T-cell (primary cell): ENCODE measurements around the gene HECTD1. TPM values are rescaled to one million over a fixed set of nuclear protein-coding genes. Genes with fewer than 3 reads are reported as not detected.
A peak's percentile ranks its signal among the peaks of the same experiment; 100 is the strongest.

Experiments used
- ATAC-seq, 4 experiments: fragments of 200-7000 bp in 3 of 4; fragments of 150-1000 bp in 1 of 4; cut with Tn5 transposase; replicated peaks in 1 of 4; 1 replicate in 3 of 4; 2 replicates in 1 of 4; pipeline ENCODE4 v1.10.0; 2021; ENCODE audit warnings: moderate library complexity in 3 of 4, mild to moderate bottlenecking in 2 of 4, moderate number of reproducible peaks in 1 of 4
- CTCF ChIA-PET, 2 donors: fragments of 300-600 bp; sonication (Branson Sonifier 250); formaldehyde crosslinking; loops; one replicate each; lab custom pipeline; 2022; ENCODE audit warnings: antibody characterized with exemption in 2 of 2; lab: Charles Lee
- POLR2A ChIA-PET, 2 donors: fragments of 300-600 bp; sonication (Branson Sonifier 250); formaldehyde crosslinking; loops; one replicate each; lab custom pipeline; 2022; ENCODE audit warnings: antibody characterized with exemption in 2 of 2; lab: Charles Lee
- DNase-seq, 35 experiments: peaks; one replicate each; pipeline versions ENCODE4 v3.0.0 to v3.0.0-alpha.2; 2013 to 2023
- H3K27ac ChIP-seq: one replicate; pipeline ENCODE4 v1.5.1; 2013; ENCODE audit warnings: low read length
- H3K27me3 ChIP-seq, 2 experiments: replicated peaks in 1 of 2; 1 replicate in 1 of 2; 2 replicates in 1 of 2; pipeline versions ENCODE4 v1.6.1 to v1.7.0; 2013; ENCODE audit warnings: low read length in 1 of 2, mixed read lengths in 1 of 2; ENCODE audit not compliant: control insufficient read depth in 2 of 2, insufficient read depth in 2 of 2; ENCODE audit errors: extremely low read depth in 1 of 2
- H3K36me3 ChIP-seq, 2 donors: 1 replicate in 1 of 2; 2 replicates in 1 of 2; pipeline versions ENCODE4 v1.6.1 to v1.7.0; 2013; ENCODE audit warnings: low read length in 1 of 2; ENCODE audit not compliant: control insufficient read depth in 2 of 2, insufficient read depth in 1 of 2; ENCODE audit errors: extremely low read depth in 1 of 2
- H3K4me1 ChIP-seq, 2 experiments: 1 replicate in 1 of 2; 2 replicates in 1 of 2; pipeline versions ENCODE4 v1.6.1 to v1.7.0; 2013; ENCODE audit warnings: low read length in 2 of 2, mixed read lengths in 1 of 2; ENCODE audit not compliant: insufficient read depth in 2 of 2, control insufficient read depth in 1 of 2; ENCODE audit errors: extremely low read depth in 1 of 2
- H3K4me3 ChIP-seq, 2 donors: 1 replicate in 1 of 2; 2 replicates in 1 of 2; pipeline versions ENCODE4 v1.5.1 to v1.7.0; 2013; ENCODE audit warnings: mild to moderate bottlenecking in 2 of 2, low read length in 1 of 2, moderate library complexity in 1 of 2; ENCODE audit not compliant: control insufficient read depth in 1 of 2; ENCODE audit errors: extremely low read depth in 1 of 2
- H3K9me3 ChIP-seq: 2 replicates; pipeline ENCODE4 v1.7.0; 2013
- H3K27ac Mint-ChIP-seq, 2 donors: one replicate each; pipeline ENCODE4 v1.8.0; 2020 to 2021; ENCODE audit warnings: mild to moderate bottlenecking in 2 of 2, mixed read lengths in 2 of 2
- H3K27me3 Mint-ChIP-seq, 2 donors: one replicate each; pipeline ENCODE4 v1.8.0; 2021 to 2022; ENCODE audit warnings: mixed read lengths in 2 of 2
- H3K36me3 Mint-ChIP-seq: one replicate; pipeline ENCODE4 v1.8.0; 2021; ENCODE audit warnings: mixed read lengths
- H3K4me1 Mint-ChIP-seq, 3 donors: one replicate each; pipeline ENCODE4 v1.8.0; 2020 to 2022; ENCODE audit warnings: mixed read lengths in 3 of 3, mild to moderate bottlenecking in 1 of 3
- H3K4me3 Mint-ChIP-seq, 3 donors: one replicate each; pipeline ENCODE4 v1.8.0; 2020 to 2022; ENCODE audit warnings: mild to moderate bottlenecking in 3 of 3, mixed read lengths in 3 of 3, moderate library complexity in 3 of 3
- H3K9me3 Mint-ChIP-seq, 3 donors: one replicate each; pipeline ENCODE4 v1.8.0; 2020 to 2022; ENCODE audit warnings: mixed read lengths in 3 of 3
- WGBS: methylation state at CpG from one replicate; pipeline ENCODE4 v1.1.5; 2013; ENCODE audit warnings: missing lambda C conversion rate; ENCODE audit not compliant: insufficient coverage; 5-methylcytosine and 5-hydroxymethylcytosine counted together
- total RNA-seq, 35 experiments: library from RNA in 6 of 35; stranded (reverse) in 6 of 35; fragments of 120-200 nt in 1 of 35; gene quantifications; one replicate each; pipeline versions ENCODE4 v1.2.1 to v1.2.4 and lab custom pipeline; 2013 to 2026

Gene HECTD1
- total RNA-seq, 5 donors from 2014 or later (not counting 1 experiment from before 2014, with no cell fraction given) = 118 to 194 (median 132) TPM

DNA sequence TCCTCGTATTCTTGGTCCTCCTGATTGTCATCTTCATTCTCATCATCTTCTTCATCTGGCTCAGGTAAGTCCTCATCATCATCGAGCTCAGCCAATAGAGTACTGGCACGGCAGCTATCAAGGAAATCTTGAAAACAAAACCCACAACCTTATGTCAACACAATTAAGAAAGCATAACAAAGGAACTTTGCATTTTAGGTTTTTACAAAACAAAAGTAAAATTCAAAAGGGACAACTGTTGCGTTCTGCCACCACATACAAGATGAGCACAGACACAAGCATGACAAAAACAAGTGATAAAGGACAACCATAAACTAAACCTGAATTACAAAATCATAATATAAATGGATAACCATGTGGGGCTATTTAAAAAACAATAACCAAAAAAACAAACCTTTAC is 84.7 kb downstream of the HECTD1 start:
- Histone ChIP-seq H3K27me3 (no peaks in the 10 kb centered on the region), H3K36me3 (peaks cover 0 to 51% of the 10 kb centered on the region in 2 donors), H3K4me1 (peaks cover 11 to 25% of the 10 kb centered on the region in 2 experiments), H3K4me3 (no peak overlapping the region), H3K27ac (no peak overlapping the region), H3K9me3 (no peaks in the 10 kb centered on the region)
- 88% methylated on average over 1 of the region's 4 CpGs for WGBS
- Mint-ChIP-seq H3K27me3 (no peaks in the 10 kb centered on the region), H3K27ac (no peak overlapping the region), H3K36me3 (peaks cover 51% of the 10 kb centered on the region), H3K9me3 (no peaks in the 10 kb centered on the region), H3K4me1 (peaks cover 33 to 39% (median 35%) of the 10 kb centered on the region in 3 donors), H3K4me3 (no peak overlapping the region)
- DNase-seq (no peak), ATAC-seq (no peak)
- ChIA-PET CTCF (interaction anchor here in 1 of 2 donors (0.6 kb wide), 1 partner anchor 373 kb away, joined by 3 read pairs; no protein-coding TSS in a partner anchor), POLR2A (interaction anchor here in 1 of 2 donors (0.7 kb wide), 1 partner anchor 13 kb away, joined by 5 read pairs; no protein-coding TSS in a partner anchor)

DNA sequence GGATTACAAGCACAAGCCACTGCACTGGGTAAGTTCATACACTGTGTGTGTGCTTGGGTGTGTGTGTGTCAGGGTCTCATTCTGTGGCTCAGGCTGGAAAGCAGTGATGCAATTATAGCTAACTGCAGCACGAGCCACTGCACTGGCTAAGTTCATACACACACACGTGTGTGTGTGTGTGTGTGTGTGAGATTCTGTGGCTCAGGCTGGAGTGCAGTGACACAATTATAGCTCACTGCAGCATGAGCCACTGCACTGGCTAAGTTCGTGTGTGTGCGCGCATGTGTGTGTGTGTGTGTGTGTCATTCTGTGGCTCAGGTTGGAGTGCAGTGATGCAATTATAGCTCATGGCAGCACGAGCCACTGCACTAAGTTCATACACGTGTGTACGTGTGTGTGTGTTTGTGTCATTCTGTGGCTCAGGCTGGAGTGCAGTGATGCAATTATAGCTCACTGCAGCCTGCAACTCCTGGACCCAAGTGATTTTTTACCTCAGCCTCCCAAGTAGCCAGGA is 85.4 kb downstream of the HECTD1 start:
- Histone ChIP-seq H3K4me1 (peaks cover 11 to 19% of the 10 kb centered on the region in 2 experiments), H3K27ac (no peak overlapping the region), H3K27me3 (no peaks in the 10 kb centered on the region), H3K4me3 (no peak overlapping the region), H3K36me3 (peaks cover 0 to 59% of the 10 kb centered on the region in 2 donors), H3K9me3 (no peaks in the 10 kb centered on the region)
- no peak for DNase-seq
- ATAC-seq = no peak
- H3K36me3 Mint-ChIP-seq = peaks cover 50% of the 10 kb centered on the region
- no peaks in the 10 kb centered on the region for H3K9me3 Mint-ChIP-seq
- WGBS = 97% methylated on average over 5 of the region's 8 CpGs
- H3K4me1 Mint-ChIP-seq = peaks cover 27 to 32% (median 28%) of the 10 kb centered on the region in 3 donors
- ChIA-PET CTCF (interaction anchor here in 1 of 2 donors (0.6 to 0.7 kb wide), 2 partner anchors 235 to 372 kb away, joined by 3 read pairs; no protein-coding TSS in a partner anchor), POLR2A (interaction anchor here in 1 of 2 donors (0.7 kb wide), 1 partner anchor 12 kb away, joined by 5 read pairs; no protein-coding TSS in a partner anchor)
- H3K27ac Mint-ChIP-seq = no peak overlapping the region
- no peaks in the 10 kb centered on the region for H3K27me3 Mint-ChIP-seq
- no peak overlapping the region for H3K4me3 Mint-ChIP-seq

DNA sequence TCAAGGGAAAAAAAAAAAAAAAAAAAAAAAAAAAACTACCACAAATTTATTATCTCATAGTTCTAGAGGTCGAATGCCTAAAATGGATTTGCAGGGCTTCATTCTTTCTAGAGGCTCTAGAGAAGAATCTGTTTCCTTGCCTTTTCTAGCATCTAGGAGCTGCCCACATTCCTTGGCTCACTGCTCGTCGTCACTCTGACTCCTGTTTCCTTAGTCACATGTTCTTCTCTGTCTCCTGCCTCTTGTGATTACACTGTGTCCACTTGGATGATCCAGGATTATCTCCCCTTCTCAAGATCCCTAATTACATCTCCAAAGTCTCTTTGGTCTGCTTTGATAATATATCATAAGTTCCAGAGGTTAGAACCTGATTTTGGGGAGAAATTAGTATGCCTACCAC is 88.7 kb downstream of the HECTD1 start:
- ChIA-PET CTCF (no interaction called here), POLR2A (no interaction called here)
- Mint-ChIP-seq H3K27me3 (no peaks in the 10 kb centered on the region), H3K9me3 (no peaks in the 10 kb centered on the region), H3K27ac (no peak overlapping the region), H3K36me3 (peaks cover 60% of the 10 kb centered on the region), H3K4me1 (peaks cover 12 to 13% (median 12%) of the 10 kb centered on the region in 3 donors), H3K4me3 (no peak overlapping the region)
- Histone ChIP-seq H3K4me3 (no peak overlapping the region), H3K4me1 (peaks cover 0 to 5% of the 10 kb centered on the region in 2 experiments), H3K27ac (no peak overlapping the region), H3K27me3 (no peaks in the 10 kb centered on the region), H3K9me3 (no peaks in the 10 kb centered on the region), H3K36me3 (peaks cover 0 to 84% of the 10 kb centered on the region in 2 donors)
- DNase-seq (no peak), ATAC-seq (no peak)
- 100% methylated on average over 3 of the region's 3 CpGs for WGBS

DNA sequence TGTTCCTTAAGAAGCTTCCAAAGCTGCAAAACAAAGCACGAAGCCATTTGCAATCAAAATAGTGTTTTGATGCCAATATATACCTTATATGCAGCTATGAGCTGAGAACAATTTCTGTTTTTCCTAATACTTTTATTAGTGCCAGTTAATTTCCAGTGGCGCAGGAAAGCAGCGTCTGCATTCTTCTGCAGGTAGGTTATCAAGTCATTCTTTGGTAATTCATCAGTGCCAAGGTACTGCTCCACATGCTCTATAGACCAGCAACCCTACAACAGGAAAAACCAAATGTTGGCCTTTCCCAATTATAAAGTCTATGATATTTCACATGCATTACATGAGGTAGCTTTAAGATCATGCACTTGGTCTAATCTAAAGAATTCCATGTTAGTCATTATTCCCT is 93.8 kb downstream of the HECTD1 start:
- no peaks in the 10 kb centered on the region for H3K4me1 ChIP-seq
- H3K27me3 ChIP-seq = no peaks in the 10 kb centered on the region
- peaks cover 3 to 92% of the 10 kb centered on the region in 2 donors for H3K36me3 ChIP-seq
- H3K4me1 Mint-ChIP-seq = no peaks in the 10 kb centered on the region
- WGBS = 86% methylated on average over 2 of the region's 3 CpGs
- no peaks in the 10 kb centered on the region for H3K27me3 Mint-ChIP-seq
- CTCF ChIA-PET = no interaction called here
- H3K27ac Mint-ChIP-seq = no peak overlapping the region
- no peak overlapping the region for H3K27ac ChIP-seq
- H3K36me3 Mint-ChIP-seq = peaks cover 48% of the 10 kb centered on the region
- no peak overlapping the region for H3K4me3 ChIP-seq
- no peaks in the 10 kb centered on the region for H3K9me3 Mint-ChIP-seq
- H3K9me3 ChIP-seq = no peaks in the 10 kb centered on the region
- POLR2A ChIA-PET = interaction anchor here in 1 of 2 donors (0.6 kb wide), 1 partner anchor 11 kb away, joined by 8 read pairs; no protein-coding TSS in a partner anchor
- ATAC-seq (no peak), DNase-seq (no peak)
- H3K4me3 Mint-ChIP-seq = no peak overlapping the region

DNA sequence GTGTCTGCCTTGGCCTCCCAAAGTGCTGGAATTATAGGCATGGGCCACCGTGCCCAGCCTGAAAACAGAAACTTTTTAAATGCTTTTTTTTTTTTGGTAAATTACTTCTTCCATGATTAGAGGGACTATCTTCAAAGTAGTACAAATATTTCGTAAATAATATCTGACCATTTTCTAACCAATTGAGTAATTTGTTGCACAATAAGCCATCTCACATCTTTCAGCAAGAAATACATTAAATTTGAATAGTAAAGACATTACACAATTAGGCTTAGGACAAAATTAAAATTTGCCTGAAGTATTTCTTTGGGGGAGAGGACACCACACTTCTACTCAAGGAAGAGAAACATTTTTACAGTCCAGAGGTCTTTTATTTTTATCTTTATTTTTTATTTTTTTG is 96.7 kb downstream of the HECTD1 start:
- Mint-ChIP-seq H3K36me3 (peaks cover 34% of the 10 kb centered on the region), H3K9me3 (no peaks in the 10 kb centered on the region), H3K27me3 (no peaks in the 10 kb centered on the region), H3K4me1 (no peaks in the 10 kb centered on the region), H3K27ac (peak overlapping the region in 1 of 2 donors; percentile 8), H3K4me3 (no peak overlapping the region)
- Histone ChIP-seq H3K27me3 (no peaks in the 10 kb centered on the region), H3K27ac (no peak overlapping the region), H3K9me3 (no peaks in the 10 kb centered on the region), H3K4me1 (no peaks in the 10 kb centered on the region), H3K36me3 (peaks cover 3 to 92% of the 10 kb centered on the region in 2 donors), H3K4me3 (no peak overlapping the region)
- WGBS = no CpG with 5 or more reads among the region's 2 CpGs
- no peak for ATAC-seq
- ChIA-PET CTCF (no interaction called here), POLR2A (no interaction called here)
- no peak for DNase-seq

DNA sequence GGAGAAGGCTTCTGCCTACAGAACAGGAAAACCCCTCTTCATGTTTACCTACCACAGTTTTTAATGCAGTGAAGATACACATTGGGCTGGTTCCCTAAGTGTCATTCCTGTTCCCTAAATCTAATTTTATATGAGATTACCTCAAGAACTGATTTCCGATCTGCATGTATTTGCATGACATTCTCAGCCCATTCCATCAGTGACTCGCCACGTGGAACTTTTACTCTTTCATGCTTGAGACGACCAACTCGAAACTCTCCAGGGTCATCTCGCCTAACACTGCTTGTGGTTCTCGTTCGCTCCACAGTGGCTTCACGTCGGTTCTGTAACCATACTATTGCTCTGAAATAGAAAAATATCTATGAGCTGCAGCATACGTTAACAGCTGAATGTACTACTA is 98.3 kb downstream of the HECTD1 start:
- no peaks in the 10 kb centered on the region for H3K9me3 Mint-ChIP-seq
- 94% methylated on average over 8 of the region's 11 CpGs for WGBS
- no peak overlapping the region for H3K27ac ChIP-seq
- H3K9me3 ChIP-seq = no peaks in the 10 kb centered on the region
- H3K4me1 ChIP-seq = no peaks in the 10 kb centered on the region
- no peaks in the 10 kb centered on the region for H3K27me3 Mint-ChIP-seq
- DNase-seq = no peak
- CTCF ChIA-PET = interaction anchor here in 1 of 2 donors (0.6 kb wide), 1 partner anchor 8 kb away, joined by 4 read pairs; no protein-coding TSS in a partner anchor
- H3K4me3 Mint-ChIP-seq = no peak overlapping the region
- no peak for ATAC-seq
- H3K36me3 ChIP-seq = peaks cover 3 to 92% of the 10 kb centered on the region in 2 donors
- no peaks in the 10 kb centered on the region for H3K27me3 ChIP-seq
- no peaks in the 10 kb centered on the region for H3K4me1 Mint-ChIP-seq
- peaks cover 40% of the 10 kb centered on the region for H3K36me3 Mint-ChIP-seq
- peak overlapping the region in 1 of 2 donors; percentile 39 for H3K27ac Mint-ChIP-seq
- H3K4me3 ChIP-seq = no peak overlapping the region
- POLR2A ChIA-PET = interaction anchor here in 1 of 2 donors (0.5 kb wide), 1 partner anchor 128 kb away, joined by 3 read pairs; no protein-coding TSS in a partner anchor
